Suprapubic skin (tissue), 3 donors: ENCODE data around the gene USP38.

Experiments used
- EP300 ChIP-seq: sonication (generic); formaldehyde crosslinking; IDR thresholded peaks from one replicate; pipeline ENCODE4 v1.6.1; 2017; ENCODE audit warnings: antibody characterized with exemption
- POLR2A ChIP-seq, 2 donors: fragments of 450-650 bp; IDR thresholded peaks; one replicate each; pipeline ENCODE4 v1.6.1; 2017; ENCODE audit warnings: antibody characterized with exemption in 2 of 2, mild to moderate bottlenecking in 2 of 2, moderate library complexity in 2 of 2
- TF ChIP-seq, protein P1 (sequence below), 2 donors: fragments of 200-600 bp in 1 of 2; fragments of 450-650 bp in 1 of 2; sonication (generic) in 1 of 2; IDR thresholded peaks; one replicate each; pipeline ENCODE4 v1.5.1; 2016 to 2019; ENCODE audit warnings: antibody characterized with exemption in 2 of 2, mild to moderate bottlenecking in 1 of 2, moderate library complexity in 1 of 2

DNA sequence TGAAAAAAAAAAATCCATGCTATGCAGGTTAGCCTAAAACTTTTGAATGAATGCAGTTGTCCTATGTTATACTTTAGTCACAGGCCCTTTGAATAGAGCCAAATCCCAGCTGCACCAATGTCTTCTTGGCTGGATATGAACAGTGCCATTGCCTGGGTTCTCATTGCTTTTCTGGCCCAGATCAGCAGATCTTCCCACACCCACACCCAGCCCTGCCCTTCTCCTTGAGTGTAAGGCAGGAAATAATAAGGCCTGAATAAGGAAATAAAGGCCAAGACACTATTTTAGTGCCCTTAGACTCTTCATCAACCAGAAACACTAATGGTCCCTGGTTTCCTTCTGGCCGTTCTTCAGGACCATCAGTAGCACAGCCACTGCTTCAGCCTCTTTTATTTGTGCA lies 66.6 kb downstream of the USP38 start:
- TF ChIP-seq POLR2A (IDR thresholded peaks at IDR 0.05) (no peak), EP300 (no peak)
- TF ChIP-seq, protein P1, sequence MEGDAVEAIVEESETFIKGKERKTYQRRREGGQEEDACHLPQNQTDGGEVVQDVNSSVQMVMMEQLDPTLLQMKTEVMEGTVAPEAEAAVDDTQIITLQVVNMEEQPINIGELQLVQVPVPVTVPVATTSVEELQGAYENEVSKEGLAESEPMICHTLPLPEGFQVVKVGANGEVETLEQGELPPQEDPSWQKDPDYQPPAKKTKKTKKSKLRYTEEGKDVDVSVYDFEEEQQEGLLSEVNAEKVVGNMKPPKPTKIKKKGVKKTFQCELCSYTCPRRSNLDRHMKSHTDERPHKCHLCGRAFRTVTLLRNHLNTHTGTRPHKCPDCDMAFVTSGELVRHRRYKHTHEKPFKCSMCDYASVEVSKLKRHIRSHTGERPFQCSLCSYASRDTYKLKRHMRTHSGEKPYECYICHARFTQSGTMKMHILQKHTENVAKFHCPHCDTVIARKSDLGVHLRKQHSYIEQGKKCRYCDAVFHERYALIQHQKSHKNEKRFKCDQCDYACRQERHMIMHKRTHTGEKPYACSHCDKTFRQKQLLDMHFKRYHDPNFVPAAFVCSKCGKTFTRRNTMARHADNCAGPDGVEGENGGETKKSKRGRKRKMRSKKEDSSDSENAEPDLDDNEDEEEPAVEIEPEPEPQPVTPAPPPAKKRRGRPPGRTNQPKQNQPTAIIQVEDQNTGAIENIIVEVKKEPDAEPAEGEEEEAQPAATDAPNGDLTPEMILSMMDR (IDR thresholded peaks at IDR 0.05), result no peak
